Upper lobe of left lung (tissue), 4 donors: ENCODE data around the gene ADSS1.

Experiments used
- EP300 ChIP-seq, 4 donors: sonication (generic); formaldehyde crosslinking; IDR thresholded peaks; one replicate each; pipeline ENCODE4 v1.5.1; 2017; ENCODE audit warnings: antibody characterized with exemption in 4 of 4, control low read depth in 2 of 4
- POLR2A ChIP-seq, 4 donors: fragments of 450-650 bp; IDR thresholded peaks; one replicate each; pipeline ENCODE4 v1.5.1; 2016 to 2017; ENCODE audit warnings: antibody characterized with exemption in 4 of 4, mild to moderate bottlenecking in 2 of 4
- TF ChIP-seq, protein P1 (sequence below), 6 experiments: fragments of 450-650 bp in 4 of 6; fragments of 200-600 bp in 2 of 6; sonication (generic) in 2 of 6; IDR thresholded peaks; one replicate each; pipeline ENCODE4 v1.5.1; 2016 to 2019; ENCODE audit warnings: antibody characterized with exemption in 6 of 6

DNA sequence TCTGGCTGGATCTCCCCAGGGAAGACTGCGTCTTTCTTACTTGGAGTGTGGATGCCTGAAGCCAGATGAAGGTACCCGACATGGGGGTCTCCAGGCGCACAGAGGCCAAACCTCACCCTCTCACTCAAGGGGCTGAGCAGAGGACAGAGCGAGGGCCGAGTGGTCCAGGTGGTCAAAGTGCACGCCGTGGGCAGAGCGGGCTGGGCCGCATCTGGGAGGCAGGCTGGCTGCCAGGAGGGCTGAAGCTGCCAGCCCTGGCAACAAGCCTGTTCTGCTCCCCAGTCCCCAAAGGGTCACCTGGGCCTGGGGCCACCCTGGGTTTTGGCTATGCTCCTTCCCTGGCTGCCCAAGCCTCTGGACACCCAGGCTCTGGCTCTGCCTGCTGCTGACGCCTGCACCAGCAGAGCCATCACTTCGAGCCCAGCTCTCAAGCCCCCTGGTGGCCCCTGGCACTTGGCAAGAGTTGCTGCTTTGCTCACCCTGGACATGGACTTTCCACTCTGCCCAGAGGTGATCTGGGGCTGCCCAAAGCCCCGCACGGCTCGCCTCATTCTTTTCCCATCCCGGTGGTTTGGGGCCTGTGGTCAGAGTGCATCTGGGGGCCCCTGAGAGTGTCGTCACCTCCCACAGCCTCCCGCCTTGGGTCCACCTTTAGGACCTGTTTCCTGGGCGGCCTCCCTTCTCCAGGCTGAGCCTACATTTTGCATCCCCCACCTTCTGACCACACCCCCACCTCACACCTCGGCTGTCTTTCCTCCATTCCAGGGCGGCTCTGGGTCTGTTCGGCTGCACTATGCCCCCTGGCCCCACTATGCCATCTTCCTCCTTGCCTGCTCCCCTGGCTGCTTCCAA, 2.8 kb downstream of the ADSS1 start:
- TF ChIP-seq, protein P1, sequence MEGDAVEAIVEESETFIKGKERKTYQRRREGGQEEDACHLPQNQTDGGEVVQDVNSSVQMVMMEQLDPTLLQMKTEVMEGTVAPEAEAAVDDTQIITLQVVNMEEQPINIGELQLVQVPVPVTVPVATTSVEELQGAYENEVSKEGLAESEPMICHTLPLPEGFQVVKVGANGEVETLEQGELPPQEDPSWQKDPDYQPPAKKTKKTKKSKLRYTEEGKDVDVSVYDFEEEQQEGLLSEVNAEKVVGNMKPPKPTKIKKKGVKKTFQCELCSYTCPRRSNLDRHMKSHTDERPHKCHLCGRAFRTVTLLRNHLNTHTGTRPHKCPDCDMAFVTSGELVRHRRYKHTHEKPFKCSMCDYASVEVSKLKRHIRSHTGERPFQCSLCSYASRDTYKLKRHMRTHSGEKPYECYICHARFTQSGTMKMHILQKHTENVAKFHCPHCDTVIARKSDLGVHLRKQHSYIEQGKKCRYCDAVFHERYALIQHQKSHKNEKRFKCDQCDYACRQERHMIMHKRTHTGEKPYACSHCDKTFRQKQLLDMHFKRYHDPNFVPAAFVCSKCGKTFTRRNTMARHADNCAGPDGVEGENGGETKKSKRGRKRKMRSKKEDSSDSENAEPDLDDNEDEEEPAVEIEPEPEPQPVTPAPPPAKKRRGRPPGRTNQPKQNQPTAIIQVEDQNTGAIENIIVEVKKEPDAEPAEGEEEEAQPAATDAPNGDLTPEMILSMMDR (IDR thresholded peaks at IDR 0.05): no peak
- TF ChIP-seq POLR2A (IDR thresholded peaks at IDR 0.05): no peak
- TF ChIP-seq EP300 (IDR thresholded peaks at IDR 0.05): no peak
